Measurements from ENCODE around the gene ECSCR. TPM values are rescaled to one million over a fixed set of nuclear protein-coding genes. Genes with fewer than 3 reads are reported as not detected.

ECSCR gene
- total RNA-seq, 2 experiments from 2014 or later = not detected

GRCh38 chr5:139435676-139436075 is 26.9 kb downstream of the ECSCR start:
- peaks cover 11% of the 10 kb centered on the region for H3K4me1 ChIP-seq (ENCODE audit: insufficient read depth, low read length, poor library complexity, severe bottlenecking)
- H3K27ac ChIP-seq (ENCODE audit: low read depth, low read length, poor library complexity, severe bottlenecking) = no peak overlapping the region
- no peaks in the 10 kb centered on the region for H3K36me3 ChIP-seq (ENCODE audit: insufficient read depth, low read length)
- H2AFZ ChIP-seq (ENCODE audit: low read length) = no peak overlapping the region
- H3K9me2 ChIP-seq (ENCODE audit: insufficient read depth, low read length) = no peaks in the 10 kb centered on the region
- no peaks in the 10 kb centered on the region for H4K20me1 ChIP-seq (ENCODE audit: insufficient read depth, low read length)
- DNase-seq (ENCODE audit: low spot score) = no peak
- POLR2A ChIA-PET = interaction anchor here (1.4 kb wide), 1 partner anchor 10 kb away, joined by 5 read pairs; no protein-coding TSS in a partner anchor
- no peak overlapping the region for H3K4me2 ChIP-seq (ENCODE audit: low read length)
- H3K9me3 ChIP-seq (ENCODE audit: low read length) = no peaks in the 10 kb centered on the region
- CTCF ChIA-PET (ENCODE audit: unreplicated experiment) = no interaction called here
- no TSS peak for BruUV-seq (replicated peaks)
- no peaks in the 10 kb centered on the region for H3K79me2 ChIP-seq (ENCODE audit: insufficient read depth, low read depth, low read length)
- no peak overlapping the region for H3K4me3 ChIP-seq (ENCODE audit: low read depth, low read length, poor library complexity, severe bottlenecking)
- intact Hi-C loops (cut with micrococcal nuclease; ENCODE audit: unreplicated experiment) = no loop called here
- no peak for TF ChIP-seq EZH2phosphoT487 (IDR thresholded peaks at IDR 0.05; ENCODE audit: borderline replicate concordance, low read depth, low read length)
- TF ChIP-seq, protein P1, sequence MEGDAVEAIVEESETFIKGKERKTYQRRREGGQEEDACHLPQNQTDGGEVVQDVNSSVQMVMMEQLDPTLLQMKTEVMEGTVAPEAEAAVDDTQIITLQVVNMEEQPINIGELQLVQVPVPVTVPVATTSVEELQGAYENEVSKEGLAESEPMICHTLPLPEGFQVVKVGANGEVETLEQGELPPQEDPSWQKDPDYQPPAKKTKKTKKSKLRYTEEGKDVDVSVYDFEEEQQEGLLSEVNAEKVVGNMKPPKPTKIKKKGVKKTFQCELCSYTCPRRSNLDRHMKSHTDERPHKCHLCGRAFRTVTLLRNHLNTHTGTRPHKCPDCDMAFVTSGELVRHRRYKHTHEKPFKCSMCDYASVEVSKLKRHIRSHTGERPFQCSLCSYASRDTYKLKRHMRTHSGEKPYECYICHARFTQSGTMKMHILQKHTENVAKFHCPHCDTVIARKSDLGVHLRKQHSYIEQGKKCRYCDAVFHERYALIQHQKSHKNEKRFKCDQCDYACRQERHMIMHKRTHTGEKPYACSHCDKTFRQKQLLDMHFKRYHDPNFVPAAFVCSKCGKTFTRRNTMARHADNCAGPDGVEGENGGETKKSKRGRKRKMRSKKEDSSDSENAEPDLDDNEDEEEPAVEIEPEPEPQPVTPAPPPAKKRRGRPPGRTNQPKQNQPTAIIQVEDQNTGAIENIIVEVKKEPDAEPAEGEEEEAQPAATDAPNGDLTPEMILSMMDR (conservative IDR thresholded peaks at IDR 0.05; ENCODE audit: low read length) = no peak

- Histone ChIP-seq H4K20me1 (ENCODE audit: insufficient read depth, low read length) (no peaks in the 10 kb centered on the region), H2AFZ (ENCODE audit: low read length) (no peak overlapping the region), H3K9me2 (ENCODE audit: insufficient read depth, low read length) (no peaks in the 10 kb centered on the region), H3K4me1 (ENCODE audit: insufficient read depth, low read length, poor library complexity, severe bottlenecking) (no peaks in the 10 kb centered on the region), H3K36me3 (ENCODE audit: insufficient read depth, low read length) (no peaks in the 10 kb centered on the region), H3K4me3 (ENCODE audit: low read depth, low read length, poor library complexity, severe bottlenecking) (no peak overlapping the region), H3K27ac (ENCODE audit: low read depth, low read length, poor library complexity, severe bottlenecking) (no peak overlapping the region), H3K9me3 (ENCODE audit: low read length) (no peaks in the 10 kb centered on the region), H3K4me2 (ENCODE audit: low read length) (no peak overlapping the region), H3K79me2 (ENCODE audit: insufficient read depth, low read depth, low read length) (no peaks in the 10 kb centered on the region)
- ChIA-PET CTCF (ENCODE audit: unreplicated experiment) (no interaction called here), POLR2A (interaction anchor here (0.8 kb wide), 1 partner anchor 11 kb away, joined by 3 read pairs; no protein-coding TSS in a partner anchor)
- no peak for DNase-seq (ENCODE audit: low spot score)
- no TSS peak for BruUV-seq (replicated peaks)
- intact Hi-C loops (cut with micrococcal nuclease; ENCODE audit: unreplicated experiment) = no loop called here
- TF ChIP-seq, protein P1 (conservative IDR thresholded peaks at IDR 0.05; ENCODE audit: low read length) = no peak
- no peak for TF ChIP-seq EZH2phosphoT487 (IDR thresholded peaks at IDR 0.05; ENCODE audit: borderline replicate concordance, low read depth, low read length)
Measured at GRCh38 chr5:139431706-139432105, 30.8 kb downstream of the ECSCR start.

DNA sequence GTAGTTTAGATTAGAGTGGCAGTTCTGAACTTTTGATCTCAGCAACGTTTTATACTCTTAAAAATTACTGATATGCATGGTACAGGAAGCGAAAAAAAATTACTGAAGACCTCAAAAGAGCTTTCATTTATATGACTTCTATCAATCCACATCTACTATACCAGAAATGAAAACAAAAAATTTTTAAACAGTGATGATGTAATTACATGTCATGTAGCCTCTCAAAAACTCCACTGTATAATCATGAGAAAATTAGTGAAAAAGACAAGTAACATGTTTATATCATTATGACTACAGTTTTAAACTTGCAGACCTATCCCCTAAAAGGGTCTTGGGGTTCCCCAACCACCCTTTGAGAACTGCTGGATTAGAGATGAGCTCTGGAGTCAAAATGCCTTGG is 32.5 kb downstream of the ECSCR start:
- no peaks in the 10 kb centered on the region for H3K4me1 ChIP-seq (ENCODE audit: insufficient read depth, low read length, poor library complexity, severe bottlenecking)
- H3K4me2 ChIP-seq (ENCODE audit: low read length) = no peak overlapping the region
- H4K20me1 ChIP-seq (ENCODE audit: insufficient read depth, low read length) = no peaks in the 10 kb centered on the region
- DNase-seq (ENCODE audit: low spot score) = no peak
- H2AFZ ChIP-seq (ENCODE audit: low read length) = no peak overlapping the region
- H3K27ac ChIP-seq (ENCODE audit: low read depth, low read length, poor library complexity, severe bottlenecking) = no peak overlapping the region
- POLR2A ChIA-PET = interaction anchor here (0.6 kb wide), 1 partner anchor 9 kb away, joined by 3 read pairs; no protein-coding TSS in a partner anchor
- no peaks in the 10 kb centered on the region for H3K9me2 ChIP-seq (ENCODE audit: insufficient read depth, low read length)
- no peak overlapping the region for H3K4me3 ChIP-seq (ENCODE audit: low read depth, low read length, poor library complexity, severe bottlenecking)
- CTCF ChIA-PET (ENCODE audit: unreplicated experiment) = no interaction called here
- TF ChIP-seq, protein P1 (conservative IDR thresholded peaks at IDR 0.05; ENCODE audit: low read length) = no peak
- TF ChIP-seq EZH2phosphoT487 (IDR thresholded peaks at IDR 0.05; ENCODE audit: borderline replicate concordance, low read depth, low read length) = no peak
- intact Hi-C loops (cut with micrococcal nuclease; ENCODE audit: unreplicated experiment) = no loop called here
- no peaks in the 10 kb centered on the region for H3K9me3 ChIP-seq (ENCODE audit: low read length)
- BruUV-seq (replicated peaks) = no TSS peak
- no peaks in the 10 kb centered on the region for H3K36me3 ChIP-seq (ENCODE audit: insufficient read depth, low read length)
- H3K79me2 ChIP-seq (ENCODE audit: insufficient read depth, low read depth, low read length) = no peaks in the 10 kb centered on the region
